ENCODE measurements around the gene ACAD10. TPM values are rescaled to one million over a fixed set of nuclear protein-coding genes. Genes with fewer than 3 reads are reported as not detected.

The ACAD10 gene
- total and polyA plus RNA-seq, 9 donors, result 14.2 to 27.0 (median 21.7) TPM

GRCh38 chr12:111764120-111764821 lies 78.4 kb downstream of the ACAD10 start:
- no peak overlapping the region for H3K4me3 ChIP-seq
- 40 to 52% (median 49%) methylated on average over 6 of the region's 6 CpGs for WGBS, 3 donors

GRCh38 chr12:111766608-111767361 lies 80.9 kb downstream of the ACAD10 start, which contains the start of gene ALDH2:
TSS of gene ALDH2 (plus strand) at chr12:111766933. CDS start at chr12:111766983, 50 bp downstream.
- WGBS, 3 donors, result 0 to 3% (median 1%) methylated on average over 55 to 73 of the region's 73 CpGs
- intact Hi-C loops (cut with DNase I), result no loop called here
- peak; percentile 80 to 89 (median 86) for DNase-seq
- peak within 1 kb of the TSS; percentile 68 to 85 for H3K27ac ChIP-seq
- H3K4me3 ChIP-seq, result peak within 1 kb of the TSS; percentile 54
- no peaks in the 10 kb centered on the region for H3K9me3 ChIP-seq
- no peaks in the 10 kb centered on the region for H3K36me3 ChIP-seq
- TF ChIP-seq EP300 (IDR thresholded peaks at IDR 0.05), result no peak
- peak in 2 of 3 donors; percentile 13 to 25 for TF ChIP-seq CTCF (IDR thresholded peaks at IDR 0.05)
- peak; percentile 84 for TF ChIP-seq POLR2A (IDR thresholded peaks at IDR 0.05)
- H3K4me1 ChIP-seq (ENCODE audit: insufficient read depth), result peaks cover 13% of the 10 kb centered on the region
- H3K27me3 ChIP-seq, result no peaks in the 10 kb centered on the region

More at GRCh38 chr12:111764120-111764821, 78.4 kb downstream of the ACAD10 start:
- TF ChIP-seq POLR2A (IDR thresholded peaks at IDR 0.05) (no peak), EP300 (IDR thresholded peaks at IDR 0.05) (no peak), CTCF (IDR thresholded peaks at IDR 0.05) (no peak)
- H3K36me3 ChIP-seq, result no peaks in the 10 kb centered on the region
- no peak overlapping the region for H3K27ac ChIP-seq
- H3K27me3 ChIP-seq, result no peaks in the 10 kb centered on the region
- intact Hi-C loops (cut with DNase I), result no loop called here
- H3K4me1 ChIP-seq (ENCODE audit: insufficient read depth), result peaks cover 10% of the 10 kb centered on the region
- DNase-seq, result no peak
- no peaks in the 10 kb centered on the region for H3K9me3 ChIP-seq

- H3K4me3 ChIP-seq, result peak overlapping the region; percentile 54
- 6 to 9% (median 8%) methylated on average over 18 of the region's 18 CpGs for WGBS, 3 donors
- peak in 2 of 5 donors; percentile 17 to 53 for DNase-seq
- peaks cover 13% of the 10 kb centered on the region for H3K4me1 ChIP-seq (ENCODE audit: insufficient read depth)
- H3K36me3 ChIP-seq, result no peaks in the 10 kb centered on the region
- no peaks in the 10 kb centered on the region for H3K9me3 ChIP-seq
- H3K27me3 ChIP-seq, result no peaks in the 10 kb centered on the region
- intact Hi-C loops (cut with DNase I), result no loop called here
- TF ChIP-seq EP300 (IDR thresholded peaks at IDR 0.05), result no peak
- TF ChIP-seq POLR2A (IDR thresholded peaks at IDR 0.05), result no peak
- no peak for TF ChIP-seq CTCF (IDR thresholded peaks at IDR 0.05)
- peak overlapping the region; percentile 68 to 85 for H3K27ac ChIP-seq
Observed at GRCh38 chr12:111767362-111768158, 81.7 kb downstream of the ACAD10 start.
